ENCODE data around the gene CPB2. TPM values are rescaled to one million over a fixed set of nuclear protein-coding genes. Genes with fewer than 3 reads are reported as not detected.
A peak's percentile ranks its signal among the peaks of the same experiment; 100 is the strongest.

CPB2 gene
- total and polyA plus RNA-seq, 8 donors, result 0.17 to 18.4 (median 0.35) TPM

- Histone ChIP-seq H3K27ac (no peak overlapping the region), H3K4me3 (no peak overlapping the region), H3K27me3 (no peaks in the 10 kb centered on the region), H3K36me3 (no peaks in the 10 kb centered on the region), H3K4me1 (peaks cover 0 to 21% of the 10 kb centered on the region in 2 donors), H3K9me3 (no peaks in the 10 kb centered on the region)
- no peak for DNase-seq
- ATAC-seq, result peak; percentile 27
- TF ChIP-seq CTCF (IDR thresholded peaks at IDR 0.05), result no peak
- intact Hi-C loops (cut with DNase I), result no loop called here
Observed at GRCh38 chr13:46100191-46100815, 4.5 kb downstream of the CPB2 start.

GRCh38 chr13:46097663-46098062, 7.2 kb downstream of the CPB2 start:
- ATAC-seq (no peak), DNase-seq (no peak)
- TF ChIP-seq CTCF (IDR thresholded peaks at IDR 0.05), result no peak

GRCh38 chr13:46097015-46097414, 7.8 kb downstream of the CPB2 start:
- TF ChIP-seq CTCF (IDR thresholded peaks at IDR 0.05), result no peak
- no peak for ATAC-seq
- intact Hi-C loops (cut with DNase I), result no loop called here

More at GRCh38 chr13:46097663-46098062, 7.2 kb downstream of the CPB2 start:
- Histone ChIP-seq H3K4me1 (peaks cover 0 to 21% of the 10 kb centered on the region in 2 donors), H3K27me3 (no peaks in the 10 kb centered on the region), H3K27ac (no peak overlapping the region), H3K9me3 (no peaks in the 10 kb centered on the region), H3K4me3 (no peak overlapping the region), H3K36me3 (no peaks in the 10 kb centered on the region)
- intact Hi-C loops (cut with DNase I), result no loop called here

GRCh38 chr13:46094478-46094877, 10.4 kb downstream of the CPB2 start:
- no peak for TF ChIP-seq CTCF (IDR thresholded peaks at IDR 0.05)
- no peaks in the 10 kb centered on the region for H3K9me3 ChIP-seq
- DNase-seq (no peak), ATAC-seq (no peak)
- no peak overlapping the region for H3K27ac ChIP-seq
- intact Hi-C loops (cut with DNase I), result no loop called here
- H3K4me3 ChIP-seq, result no peak overlapping the region
- no peaks in the 10 kb centered on the region for H3K36me3 ChIP-seq
- H3K4me1 ChIP-seq, result no peaks in the 10 kb centered on the region
- no peaks in the 10 kb centered on the region for H3K27me3 ChIP-seq

More at GRCh38 chr13:46097015-46097414, 7.8 kb downstream of the CPB2 start:
- Histone ChIP-seq H3K9me3 (no peaks in the 10 kb centered on the region), H3K4me1 (peaks cover 0 to 18% of the 10 kb centered on the region in 2 donors), H3K27me3 (no peaks in the 10 kb centered on the region), H3K4me3 (no peak overlapping the region), H3K27ac (no peak overlapping the region), H3K36me3 (no peaks in the 10 kb centered on the region)
- DNase-seq, result no peak

GRCh38 chr13:46088821-46089562, 15.8 kb downstream of the CPB2 start:
- H3K36me3 ChIP-seq, result no peaks in the 10 kb centered on the region
- DNase-seq, result no peak
- intact Hi-C loops (cut with DNase I), result no loop called here
- no peak overlapping the region for H3K27ac ChIP-seq
- no peak for TF ChIP-seq CTCF (IDR thresholded peaks at IDR 0.05)
- H3K4me1 ChIP-seq, result no peaks in the 10 kb centered on the region
- H3K4me3 ChIP-seq, result no peak overlapping the region
- H3K9me3 ChIP-seq, result no peaks in the 10 kb centered on the region
- no peak for ATAC-seq
- H3K27me3 ChIP-seq, result no peaks in the 10 kb centered on the region

All from left lung (tissue), 10 donors.